B cell (primary cell): ENCODE results near the gene CIAPIN1. TPM values are rescaled to one million over a fixed set of nuclear protein-coding genes. Genes with fewer than 3 reads are reported as not detected.
A peak's percentile ranks its signal among the peaks of the same experiment; 100 is the strongest.

Experiments
- ATAC-seq: fragments of 200-7000 bp; cut with Tn5 transposase; one replicate; pipeline ENCODE4 v1.10.0; 2021; ENCODE audit warnings: low read depth, mild to moderate bottlenecking, moderate number of reproducible peaks, moderate library complexity
- CTCF ChIA-PET: fragments of 350-600 bp; sonication (Branson Sonifier 250); formaldehyde crosslinking; loops from one replicate; lab custom pipeline; 2021; ENCODE audit warnings: antibody characterized with exemption, inconsistent platforms; lab: Charles Lee
- POLR2A ChIA-PET: fragments of 350-600 bp; sonication (Branson Sonifier 250); formaldehyde crosslinking; loops from one replicate; lab custom pipeline; 2021; ENCODE audit warnings: antibody characterized with exemption; lab: Charles Lee
- DNase-seq: peaks from one replicate; pipeline ENCODE4 v3.0.0; 2013
- H2AFZ ChIP-seq: 2 replicates; pipeline ENCODE4 v1.6.1; 2012; ENCODE audit warnings: mild to moderate bottlenecking, low read depth, low read length; ENCODE audit not compliant: insufficient read depth, poor library complexity, severe bottlenecking
- H3K27ac ChIP-seq, 2 donors: 1 replicate in 1 of 2; 2 replicates in 1 of 2; pipeline ENCODE4 v1.5.1; 2012 to 2013; ENCODE audit warnings: low read length in 2 of 2, mild to moderate bottlenecking in 2 of 2, moderate library complexity in 1 of 2
- H3K27me3 ChIP-seq, 4 experiments: fragments of 200-600 bp in 1 of 4; sonication (generic) in 1 of 4; replicated peaks in 1 of 4; 1 replicate in 2 of 4; 2 replicates in 2 of 4; pipeline versions ENCODE4 v1.6.1 to v1.7.0; 2013 to 2016; ENCODE audit warnings: low read length in 3 of 4, mild to moderate bottlenecking in 2 of 4, mixed read lengths in 1 of 4, moderate library complexity in 1 of 4; ENCODE audit not compliant: insufficient read depth in 4 of 4, control insufficient read depth in 3 of 4; ENCODE audit errors: control extremely low read depth in 1 of 4
- H3K36me3 ChIP-seq, 2 experiments: replicated peaks in 1 of 2; 1 replicate in 1 of 2; 2 replicates in 1 of 2; pipeline versions ENCODE4 v1.6.1 to v1.7.1; 2013; ENCODE audit warnings: low read length in 1 of 2; ENCODE audit not compliant: insufficient read depth in 2 of 2, control insufficient read depth in 1 of 2; ENCODE audit errors: control extremely low read depth in 1 of 2, extremely low read depth in 1 of 2
- H3K4me1 ChIP-seq, 2 donors: fragments of 200-600 bp in 1 of 2; sonication (generic) in 1 of 2; 1 replicate in 1 of 2; 2 replicates in 1 of 2; pipeline versions ENCODE4 v1.5.1 to v1.6.1; 2013 to 2017; ENCODE audit warnings: low read length in 2 of 2; ENCODE audit not compliant: control insufficient read depth in 2 of 2, insufficient read depth in 2 of 2
- H3K4me2 ChIP-seq: replicated peaks from 2 replicates; pipeline ENCODE3; 2012; ENCODE audit warnings: mild to moderate bottlenecking, low read depth, low read length; ENCODE audit not compliant: poor library complexity, severe bottlenecking
- H3K4me3 ChIP-seq, 5 experiments: fragments of 200-600 bp in 1 of 5; sonication (generic) in 1 of 5; 1 replicate in 3 of 5; 2 replicates in 2 of 5; pipeline versions ENCODE4 v1.5.1 to v1.7.0; 2011 to 2016; ENCODE audit warnings: low read length in 4 of 5, mild to moderate bottlenecking in 4 of 5, low read depth in 2 of 5, control low read depth in 1 of 5, moderate library complexity in 1 of 5; ENCODE audit not compliant: insufficient read depth in 1 of 5; ENCODE audit errors: control extremely low read depth in 1 of 5, extremely low read depth in 1 of 5
- H3K79me2 ChIP-seq: fragments of 200-600 bp; sonication (generic); one replicate; pipeline ENCODE4 v1.6.0; 2016; ENCODE audit warnings: low read length; ENCODE audit not compliant: control insufficient read depth, insufficient read depth
- H3K9ac ChIP-seq: fragments of 200-600 bp; sonication (generic); 2 replicates; pipeline ENCODE4 v1.6.1; 2017; ENCODE audit warnings: mild to moderate bottlenecking, low read length, moderate library complexity
- H3K9me3 ChIP-seq, 3 donors: one replicate each; pipeline versions ENCODE4 v1.6.1 to v1.7.1; 2013; ENCODE audit warnings: low read length in 2 of 3; ENCODE audit not compliant: control insufficient read depth in 2 of 3, insufficient read depth in 1 of 3; ENCODE audit errors: control extremely low read depth in 1 of 3
- H4K20me1 ChIP-seq: 2 replicates; pipeline ENCODE4 v1.6.0; 2012; ENCODE audit warnings: mild to moderate bottlenecking, low read length; ENCODE audit not compliant: insufficient read depth, control insufficient read depth, poor library complexity, severe bottlenecking
- H3K27ac Mint-ChIP-seq: one replicate; pipeline ENCODE4 v1.8.0; 2021; ENCODE audit warnings: mixed read lengths
- H3K27me3 Mint-ChIP-seq: one replicate; pipeline ENCODE4 v1.8.0; 2021; ENCODE audit warnings: mixed read lengths
- H3K4me1 Mint-ChIP-seq: one replicate; pipeline ENCODE4 v1.8.0; 2021; ENCODE audit warnings: mixed read lengths
- H3K4me3 Mint-ChIP-seq: one replicate; pipeline ENCODE4 v1.8.0; 2021; ENCODE audit warnings: mixed read lengths
- H3K9me3 Mint-ChIP-seq: one replicate; pipeline ENCODE4 v1.8.0; 2022; ENCODE audit warnings: mixed read lengths; ENCODE audit not compliant: insufficient read depth
- EZH2 ChIP-seq: IDR thresholded peaks from 2 replicates; pipeline ENCODE4 v1.6.1; 2012; ENCODE audit warnings: borderline replicate concordance, low read depth, mild to moderate bottlenecking, moderate library complexity, low read length; ENCODE audit not compliant: insufficient read depth, poor library complexity, severe bottlenecking
- WGBS: methylation state at CpG from one replicate; pipeline ENCODE4 v1.1.5; 2013; ENCODE audit warnings: missing lambda C conversion rate; ENCODE audit not compliant: insufficient coverage; 5-methylcytosine and 5-hydroxymethylcytosine counted together
- intact Hi-C: fragments of 100-400 bp; cut with micrococcal nuclease; formaldehyde crosslinking; loops from one replicate; pipeline ENCODE4 v1.10.0; 2022
- polyA plus RNA-seq: library from polyadenylated mRNA; depleted of rRNA; stranded (reverse); fragments of >200 nt; gene quantifications from 2 replicates; pipeline ENCODE4 v1.2.3, GENCODE V29; 2012
- total RNA-seq, 2 donors: library from RNA; stranded (reverse); fragments of 120-200 nt in 1 of 2; gene quantifications; 1 replicate in 1 of 2; 2 replicates in 1 of 2; pipeline versions ENCODE4 v1.2.3 to v1.2.4, GENCODE V29; 2013 to 2022
- TF ChIP-seq, protein P1 (sequence below): fragments of 200-600 bp; IDR thresholded peaks from one replicate; pipeline ENCODE4 v1.8.0; 2022; ENCODE audit warnings: antibody characterized with exemption, mild to moderate bottlenecking

CIAPIN1 gene
- total and polyA plus RNA-seq, 2 donors (not counting 1 experiment from before 2014, with no cell fraction given) = 22.0 to 45.7 TPM

DNA sequence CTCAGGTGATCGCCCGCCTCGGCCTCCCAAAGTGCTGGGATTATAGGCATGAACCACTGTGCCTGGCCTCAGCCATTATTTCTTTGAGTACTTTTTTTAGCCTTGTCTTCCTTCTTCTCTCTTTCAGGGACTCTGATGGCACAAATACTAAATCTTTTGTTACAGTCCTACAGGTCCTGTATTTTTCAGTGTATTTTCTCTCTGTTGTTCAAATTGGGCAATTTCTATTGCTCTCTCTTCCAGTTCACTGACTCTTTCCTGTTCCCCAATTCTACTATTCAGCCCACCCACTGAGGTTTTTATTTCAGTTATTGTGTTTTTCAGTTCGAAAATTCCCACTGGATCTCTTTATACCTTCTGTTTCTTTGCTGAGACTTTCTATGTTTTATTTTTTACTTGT lies 46.6 kb upstream of the CIAPIN1 start:
- Histone ChIP-seq H4K20me1 (no peaks in the 10 kb centered on the region), H3K9ac (peak overlapping the region; percentile 16), H3K36me3 (no peaks in the 10 kb centered on the region), H3K4me1 (peaks cover 13 to 25% of the 10 kb centered on the region in 2 donors), H3K4me2 (peak overlapping the region; percentile 34), H3K9me3 (peaks cover 0 to 8% (median 0%) of the 10 kb centered on the region in 3 donors), H3K27ac (no peak overlapping the region), H3K4me3 (no peak overlapping the region), H3K79me2 (no peaks in the 10 kb centered on the region), H3K27me3 (no peaks in the 10 kb centered on the region), H2AFZ (no peak overlapping the region)
- ATAC-seq = no peak
- intact Hi-C loops = no loop called here
- H3K4me1 Mint-ChIP-seq = peaks cover 11% of the 10 kb centered on the region
- no peak for DNase-seq
- no peak overlapping the region for H3K4me3 Mint-ChIP-seq
- TF ChIP-seq, protein P1, sequence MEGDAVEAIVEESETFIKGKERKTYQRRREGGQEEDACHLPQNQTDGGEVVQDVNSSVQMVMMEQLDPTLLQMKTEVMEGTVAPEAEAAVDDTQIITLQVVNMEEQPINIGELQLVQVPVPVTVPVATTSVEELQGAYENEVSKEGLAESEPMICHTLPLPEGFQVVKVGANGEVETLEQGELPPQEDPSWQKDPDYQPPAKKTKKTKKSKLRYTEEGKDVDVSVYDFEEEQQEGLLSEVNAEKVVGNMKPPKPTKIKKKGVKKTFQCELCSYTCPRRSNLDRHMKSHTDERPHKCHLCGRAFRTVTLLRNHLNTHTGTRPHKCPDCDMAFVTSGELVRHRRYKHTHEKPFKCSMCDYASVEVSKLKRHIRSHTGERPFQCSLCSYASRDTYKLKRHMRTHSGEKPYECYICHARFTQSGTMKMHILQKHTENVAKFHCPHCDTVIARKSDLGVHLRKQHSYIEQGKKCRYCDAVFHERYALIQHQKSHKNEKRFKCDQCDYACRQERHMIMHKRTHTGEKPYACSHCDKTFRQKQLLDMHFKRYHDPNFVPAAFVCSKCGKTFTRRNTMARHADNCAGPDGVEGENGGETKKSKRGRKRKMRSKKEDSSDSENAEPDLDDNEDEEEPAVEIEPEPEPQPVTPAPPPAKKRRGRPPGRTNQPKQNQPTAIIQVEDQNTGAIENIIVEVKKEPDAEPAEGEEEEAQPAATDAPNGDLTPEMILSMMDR = no peak
- no peak for TF ChIP-seq EZH2
- ChIA-PET POLR2A (no interaction called here), CTCF (no interaction called here)
- WGBS = 87% methylated on average over 3 of the region's 4 CpGs
- H3K27ac Mint-ChIP-seq = no peak overlapping the region
- no peaks in the 10 kb centered on the region for H3K9me3 Mint-ChIP-seq
- H3K27me3 Mint-ChIP-seq = peaks cover 3% of the 10 kb centered on the region

DNA sequence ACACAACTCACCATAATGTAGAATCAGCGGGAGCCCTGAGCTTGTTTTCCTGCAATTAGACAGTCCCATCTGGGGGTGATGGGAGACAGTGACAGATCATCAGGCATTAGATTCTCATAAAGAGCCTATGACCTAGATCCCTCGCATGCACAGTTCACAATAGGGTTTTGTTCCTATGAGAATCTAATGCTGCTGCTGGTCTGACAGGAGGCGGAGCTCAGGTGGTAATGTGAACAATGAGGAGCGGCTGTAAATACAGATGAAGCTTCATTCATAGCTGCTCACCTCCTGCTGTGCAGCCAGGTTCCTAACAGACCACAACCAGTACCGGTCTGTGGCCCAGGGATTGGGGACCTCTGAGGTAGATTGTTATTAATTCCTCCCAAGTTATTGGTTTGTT lies 42.0 kb upstream of the CIAPIN1 start:
- H3K4me3 Mint-ChIP-seq = no peak overlapping the region
- H3K27me3 Mint-ChIP-seq = peaks cover 3% of the 10 kb centered on the region
- Histone ChIP-seq H2AFZ (no peak overlapping the region), H3K27me3 (peaks cover 0 to 12% (median 3%) of the 10 kb centered on the region in 4 experiments), H3K27ac (no peak overlapping the region), H3K36me3 (no peaks in the 10 kb centered on the region), H4K20me1 (no peaks in the 10 kb centered on the region), H3K9ac (no peak overlapping the region), H3K9me3 (peaks cover 0 to 8% (median 0%) of the 10 kb centered on the region in 3 donors), H3K4me3 (no peak overlapping the region), H3K4me2 (no peak overlapping the region), H3K79me2 (no peaks in the 10 kb centered on the region), H3K4me1 (peaks cover 22 to 37% of the 10 kb centered on the region in 2 donors)
- H3K9me3 Mint-ChIP-seq = no peaks in the 10 kb centered on the region
- ATAC-seq (no peak), DNase-seq (no peak)
- POLR2A ChIA-PET = no interaction called here
- TF ChIP-seq EZH2 = no peak
- TF ChIP-seq, protein P1 = no peak
- CTCF ChIA-PET = interaction anchor here (1.0 to 2.1 kb wide), 3 partner anchors 10 to 87 kb away, joined by 4 to 5 read pairs (median 4); no protein-coding TSS in a partner anchor
- WGBS = 96% methylated on average over 3 of the region's 5 CpGs
- no peak overlapping the region for H3K27ac Mint-ChIP-seq
- intact Hi-C loops = no loop called here
- H3K4me1 Mint-ChIP-seq = peaks cover 24% of the 10 kb centered on the region
